ENCODE data around the gene RPP40.
"Not testable (repeated sequence)": the region's sequence is repeated elsewhere in the genome, so short reads cannot be mapped to it uniquely, and the experiment has no call there.

The RPP40 gene

DNA sequence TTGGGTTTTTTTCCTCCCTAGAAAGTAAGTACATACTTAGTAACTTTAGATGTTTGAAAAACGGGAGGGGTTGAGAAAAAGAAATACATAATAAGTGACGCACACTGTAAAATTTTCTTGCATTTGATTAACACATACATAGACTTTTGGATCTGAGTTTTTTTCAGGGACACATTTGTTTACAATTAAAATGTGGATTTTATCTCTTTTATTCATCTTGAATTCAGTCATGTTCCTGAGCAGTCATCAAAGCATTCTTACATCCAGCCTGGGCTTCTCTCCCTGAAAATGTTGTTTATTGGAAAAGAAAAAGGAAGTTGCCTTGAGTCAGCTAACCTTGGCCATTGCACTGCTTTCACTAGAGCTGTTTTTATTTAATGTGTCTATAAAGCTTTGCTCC lies 8.7 kb upstream of the RPP40 start:
- DNase-seq, result no peak

DNA sequence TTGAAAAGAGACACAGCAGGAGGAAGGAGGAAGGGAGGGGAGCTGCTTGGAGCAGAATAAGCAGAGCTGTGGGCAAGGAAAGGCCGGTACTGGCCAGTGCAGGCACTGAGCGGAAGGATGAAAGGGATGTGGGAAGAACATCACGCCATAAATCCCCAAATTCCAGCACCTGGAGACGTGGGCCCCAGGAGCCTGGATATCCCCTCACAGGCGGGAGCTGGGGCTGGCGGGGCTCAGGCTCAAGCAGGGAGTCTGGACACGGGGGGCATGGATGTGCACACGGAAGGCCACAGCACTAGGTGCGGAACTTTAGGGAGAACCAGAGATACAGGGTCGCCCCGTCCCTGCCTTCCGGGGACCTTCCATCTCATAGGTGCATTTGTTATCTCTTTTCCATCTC lies 7.5 kb upstream of the RPP40 start:
- DNase-seq, result no peak

DNA sequence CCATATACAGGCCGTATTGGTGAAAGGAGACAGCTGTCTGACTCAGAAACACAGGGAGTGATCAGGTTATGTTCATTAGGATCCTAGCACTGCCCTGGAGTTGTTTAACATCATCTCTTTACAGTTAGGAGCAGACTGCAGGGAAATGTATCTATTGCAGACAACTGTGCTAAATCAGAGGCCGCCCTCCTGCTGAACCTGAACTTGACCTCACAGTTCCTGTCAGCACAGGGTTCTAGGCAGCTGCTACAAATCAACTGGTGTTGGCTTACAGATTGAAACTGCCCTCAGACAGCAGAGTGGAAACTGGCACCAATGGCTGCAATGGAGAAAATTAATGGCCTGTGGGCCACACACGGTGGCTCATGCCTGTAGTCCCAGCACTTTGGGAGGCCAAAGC lies 3.7 kb upstream of the RPP40 start:
- no peak for DNase-seq

DNA sequence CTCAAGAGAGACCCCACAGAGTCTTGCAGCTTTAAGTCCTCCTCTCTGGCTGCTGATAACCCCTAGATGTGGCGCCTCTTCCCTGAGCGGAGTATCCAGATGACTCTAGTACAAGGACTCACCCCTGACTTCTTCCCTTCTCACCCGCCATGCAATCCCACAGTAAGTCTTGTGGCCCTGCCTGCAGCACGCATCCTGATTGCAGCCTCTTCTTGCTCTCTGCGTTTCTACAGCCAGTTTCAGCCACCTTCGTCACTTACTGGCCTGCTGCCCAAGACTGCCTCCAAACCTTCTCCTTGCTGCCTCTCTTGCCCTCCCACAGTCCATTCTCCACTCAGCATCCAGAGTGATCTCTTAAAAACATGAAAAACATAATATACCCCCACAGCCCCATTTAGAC lies 2.4 kb upstream of the RPP40 start:
- no peak for DNase-seq

DNA sequence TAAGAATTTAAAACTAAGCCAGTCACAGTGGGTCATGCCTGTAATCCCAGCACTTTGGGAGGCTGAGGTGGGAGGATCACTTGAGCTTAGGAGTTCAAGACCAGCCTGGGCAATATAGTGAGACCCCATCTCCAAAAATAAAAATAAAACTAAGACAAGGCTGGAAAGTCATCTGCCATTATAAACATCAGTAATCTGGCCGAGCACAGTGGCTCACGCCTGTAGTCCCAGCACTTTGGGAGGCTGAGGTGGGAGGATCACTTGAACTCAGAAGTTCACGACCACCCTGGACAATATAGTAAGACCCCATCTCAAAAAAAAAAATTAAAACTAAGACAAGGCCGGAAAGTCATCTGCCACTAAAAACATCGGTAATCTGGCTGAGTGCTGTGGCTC lies 1.2 kb upstream of the RPP40 start:
- not testable (repeated sequence) for DNase-seq

DNA sequence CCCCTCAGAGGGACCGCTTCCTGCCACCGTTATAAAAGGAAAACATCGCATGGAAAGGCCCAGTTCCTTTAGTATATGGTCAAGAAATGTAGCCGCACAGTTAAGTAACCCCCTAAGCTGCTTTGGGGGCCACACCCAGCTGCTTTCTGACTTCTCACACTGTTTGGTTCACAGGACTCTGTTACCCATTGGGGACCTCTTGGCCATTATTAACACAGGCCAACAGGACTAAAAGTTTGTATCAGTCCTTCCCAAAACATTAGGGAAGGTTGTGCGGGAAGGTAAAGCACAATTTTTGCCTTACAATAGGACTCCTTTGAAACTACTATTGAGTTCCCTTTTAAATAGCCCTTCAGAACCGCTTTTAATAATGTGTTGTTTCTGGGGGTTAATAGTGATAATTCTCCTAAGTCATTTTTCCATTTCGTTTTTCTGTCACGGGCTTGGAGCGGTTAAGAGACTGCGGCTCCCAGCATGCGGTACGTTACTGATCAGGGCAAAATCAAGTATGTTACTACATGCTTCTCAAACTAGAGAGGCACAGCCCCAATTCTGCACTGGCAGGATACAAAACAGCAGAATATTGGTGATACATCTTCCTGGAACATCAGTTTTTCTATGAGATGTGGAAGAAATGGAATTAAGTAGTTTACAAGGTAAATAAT lies 668 bp upstream of the RPP40 start:
- DNase-seq, result no peak

DNA sequence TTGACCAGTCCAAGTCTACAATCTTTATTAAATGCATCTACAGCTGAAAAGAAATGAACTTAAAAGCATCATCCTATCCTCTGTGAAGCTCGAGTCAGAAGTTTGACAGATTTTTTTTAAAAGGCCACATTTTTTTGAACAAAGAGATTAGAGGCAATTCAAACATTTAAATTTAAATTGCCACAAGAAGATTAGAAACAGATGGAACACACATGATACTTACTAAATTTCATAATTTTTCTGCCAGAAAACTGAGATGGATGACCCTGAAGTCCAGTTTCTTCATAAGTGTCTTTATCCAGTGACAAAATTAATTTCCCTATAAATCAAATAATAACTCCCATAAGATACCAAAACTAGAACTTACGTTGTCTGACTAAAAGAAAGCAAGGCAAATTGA lies 4.3 kb downstream of the RPP40 start:
- no peak for DNase-seq

DNA sequence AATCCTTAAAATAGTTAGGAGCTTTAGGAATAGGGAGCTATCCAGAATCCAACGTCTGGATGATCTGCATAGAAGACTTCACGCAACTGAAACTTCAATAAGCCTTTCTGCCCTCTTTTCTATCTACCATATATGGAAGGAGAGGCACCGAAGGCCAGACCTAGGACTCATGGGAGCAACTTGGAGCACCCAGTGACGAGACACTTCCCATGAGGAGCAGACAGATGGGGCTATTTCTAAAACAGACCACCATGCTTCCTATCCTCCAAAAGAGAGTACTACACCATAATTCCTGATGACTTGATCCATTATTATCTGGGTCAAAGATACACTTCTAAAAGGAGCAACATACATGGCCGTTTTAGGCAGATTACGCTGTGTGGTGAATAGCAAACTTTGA lies 6.0 kb downstream of the RPP40 start:
- no peak for DNase-seq

DNA sequence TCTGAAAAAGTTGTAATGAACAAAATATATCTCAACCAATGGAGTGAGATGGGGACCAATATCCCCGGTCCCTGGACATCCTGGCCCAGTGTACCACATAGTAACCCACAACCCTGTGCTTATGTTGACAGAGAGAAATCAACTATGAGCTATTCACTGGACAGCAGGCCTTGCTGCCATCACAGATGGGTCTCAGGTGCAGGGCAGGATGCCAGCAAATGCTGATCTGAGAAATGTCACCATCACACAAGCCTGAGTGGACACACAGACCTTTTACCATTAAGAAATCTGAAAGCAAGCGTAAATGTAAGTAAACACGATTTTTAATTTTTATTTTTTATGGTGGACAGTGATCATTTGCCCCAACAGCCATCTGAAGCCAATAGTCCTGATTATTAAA lies 9.1 kb downstream of the RPP40 start:
- DNase-seq, result no peak

DNA sequence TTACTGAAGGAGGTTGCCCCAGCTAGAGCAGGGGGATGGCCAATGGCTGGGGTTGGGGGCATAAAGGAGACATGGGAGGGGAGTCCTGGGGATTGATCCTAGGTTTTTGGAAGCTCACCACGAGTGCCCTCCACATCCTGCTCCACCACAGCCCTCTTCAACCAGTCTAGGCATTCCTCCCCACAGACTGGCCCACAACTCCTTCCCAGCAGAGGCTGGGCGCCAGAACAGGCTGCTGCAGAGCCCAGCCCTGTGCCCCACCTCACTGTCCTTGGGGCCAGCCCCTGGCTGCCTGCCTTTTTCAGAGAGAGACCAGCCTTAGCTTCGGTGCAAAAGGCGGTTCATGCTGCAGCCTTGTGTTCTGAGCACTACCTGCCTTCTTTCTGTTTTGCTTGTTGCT lies 16.4 kb downstream of the RPP40 start:
- DNase-seq, result no peak

DNA sequence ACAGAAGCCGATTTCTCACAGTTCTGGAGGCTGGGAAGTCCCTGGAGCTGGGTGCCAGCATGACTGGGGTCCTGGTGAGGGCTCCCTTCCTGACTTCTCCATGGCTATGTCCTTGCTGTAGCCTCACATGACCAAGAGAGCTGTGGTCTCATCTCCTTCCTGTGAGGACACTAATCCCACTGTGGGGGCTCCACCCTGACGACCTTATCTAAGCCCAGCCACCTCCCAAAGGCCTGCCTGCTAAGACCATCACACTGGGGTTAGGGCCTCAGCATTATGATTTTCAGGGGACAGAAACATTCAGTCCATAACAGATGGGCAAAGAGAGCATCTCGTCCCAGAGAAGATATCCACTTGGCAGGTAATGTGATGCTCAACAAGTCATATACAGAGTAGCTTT lies 16.8 kb downstream of the RPP40 start:
- DNase-seq, result no peak

DNA sequence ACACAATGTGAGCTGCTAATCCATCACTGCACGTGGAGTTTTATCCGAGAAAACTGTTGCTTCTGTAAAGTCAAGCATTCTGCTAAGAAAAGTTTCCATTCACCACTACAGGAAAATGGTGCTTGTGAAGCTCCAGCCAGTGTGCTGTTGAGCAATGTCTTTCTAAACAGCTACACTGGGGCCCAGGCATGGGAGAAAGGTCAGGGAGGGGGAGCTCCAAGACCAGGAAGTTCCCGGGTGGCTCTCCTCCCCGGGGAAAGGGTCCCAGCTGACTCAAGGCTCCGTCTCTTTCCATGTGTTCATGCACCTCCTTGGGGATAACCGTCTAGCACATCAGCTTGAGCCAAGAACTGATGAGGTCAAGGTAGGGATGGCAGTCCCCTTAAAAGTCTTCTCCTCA lies 20.5 kb downstream of the RPP40 start:
- DNase-seq, result no peak

DNA sequence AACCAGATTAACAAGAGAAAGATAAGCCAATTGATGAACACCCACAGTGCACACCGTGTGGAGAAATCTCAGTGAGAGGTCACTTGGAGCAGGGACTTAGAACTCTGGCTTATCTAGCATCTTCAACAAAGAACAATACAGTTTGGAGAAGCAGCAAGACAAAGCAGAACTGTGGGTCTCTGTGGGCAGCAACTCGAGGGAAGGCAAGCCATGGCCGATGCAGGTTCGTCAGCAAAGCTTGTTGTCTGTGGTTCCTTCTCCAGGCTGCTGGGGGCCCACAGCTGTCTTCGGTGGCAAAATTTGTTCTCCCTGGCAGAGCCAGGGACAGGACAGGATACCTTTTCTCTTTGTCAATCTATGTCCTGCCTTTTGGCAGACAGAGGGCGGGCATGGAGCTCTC lies 22.1 kb downstream of the RPP40 start:
- no peak for DNase-seq

DNA sequence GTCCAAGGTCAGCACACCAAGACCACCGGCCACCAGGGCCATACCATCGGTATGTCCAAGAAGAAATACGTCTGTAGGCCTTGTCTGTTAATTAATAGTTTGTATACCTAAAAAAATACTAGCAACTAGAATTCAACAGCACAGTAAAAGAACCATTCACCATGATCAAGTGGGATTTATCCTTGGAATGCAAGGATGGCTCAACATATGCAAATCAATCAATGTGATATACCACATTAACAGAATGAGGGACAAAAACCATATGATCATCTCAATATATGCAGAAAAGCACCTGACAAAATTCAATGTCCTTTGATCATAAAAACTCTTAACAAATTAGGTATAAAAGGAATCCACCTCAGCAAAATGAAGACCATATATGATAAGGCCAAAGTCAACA lies 24.4 kb downstream of the RPP40 start:
- no peak for DNase-seq

DNA sequence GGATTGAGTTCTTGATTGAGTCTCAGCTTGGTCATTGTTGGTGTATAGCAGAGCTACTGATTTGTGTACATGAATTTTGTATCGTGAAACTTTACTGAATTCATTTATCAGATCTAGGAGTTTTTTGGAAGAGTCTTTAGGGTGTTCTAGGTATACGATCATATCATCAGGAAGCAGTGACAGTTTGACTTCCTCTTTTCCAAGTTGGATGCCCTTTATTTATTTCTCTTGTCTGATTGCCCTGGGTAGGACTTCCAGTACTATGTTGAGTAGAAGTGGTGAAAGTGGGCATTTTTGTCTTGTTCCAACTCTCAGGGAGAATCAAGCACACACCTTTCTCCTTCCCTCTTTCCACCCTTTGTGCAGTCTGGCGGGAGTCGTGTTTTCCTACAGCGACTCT lies 26.4 kb downstream of the RPP40 start:
- no peak for DNase-seq

DNA sequence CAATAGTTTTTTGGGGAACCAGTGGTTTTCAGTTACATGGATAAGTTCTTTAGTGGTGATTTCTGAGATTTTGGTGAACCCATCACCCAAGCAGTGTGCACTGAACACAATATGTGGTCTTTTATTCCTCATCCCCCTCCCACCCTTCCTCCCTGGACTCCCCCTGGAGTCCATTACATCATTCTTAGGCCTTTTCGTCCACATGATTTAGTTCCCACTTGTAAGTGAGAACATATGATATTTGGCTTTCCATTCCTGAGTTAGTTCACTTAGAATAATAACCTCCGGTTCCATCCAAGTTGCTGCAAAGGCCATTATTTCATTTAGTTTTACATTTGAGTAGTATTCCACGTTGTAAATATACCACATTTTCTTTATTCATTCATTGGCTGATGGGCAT lies 28.3 kb downstream of the RPP40 start:
- DNase-seq, result no peak

DNA sequence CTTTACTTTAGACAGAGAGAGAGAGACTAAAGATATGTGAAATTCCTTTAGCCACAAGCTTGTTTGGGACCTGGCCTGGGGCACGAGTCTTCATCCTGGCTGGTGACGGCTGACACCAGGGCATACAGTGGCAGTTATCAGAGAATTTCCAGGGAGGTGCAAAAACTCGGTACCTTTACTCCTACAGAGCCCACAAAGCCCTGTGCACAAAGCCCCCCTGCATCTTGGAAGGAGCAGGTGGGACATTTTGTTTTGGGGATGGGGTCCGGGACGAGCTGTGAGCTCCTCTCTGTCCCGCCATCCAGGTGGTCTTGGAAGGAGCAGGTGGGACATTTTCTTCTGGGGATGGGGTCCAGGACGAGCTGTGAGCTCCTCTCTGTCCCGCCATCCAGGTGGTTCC lies 28.9 kb downstream of the RPP40 start:
- no peak for DNase-seq

DNA sequence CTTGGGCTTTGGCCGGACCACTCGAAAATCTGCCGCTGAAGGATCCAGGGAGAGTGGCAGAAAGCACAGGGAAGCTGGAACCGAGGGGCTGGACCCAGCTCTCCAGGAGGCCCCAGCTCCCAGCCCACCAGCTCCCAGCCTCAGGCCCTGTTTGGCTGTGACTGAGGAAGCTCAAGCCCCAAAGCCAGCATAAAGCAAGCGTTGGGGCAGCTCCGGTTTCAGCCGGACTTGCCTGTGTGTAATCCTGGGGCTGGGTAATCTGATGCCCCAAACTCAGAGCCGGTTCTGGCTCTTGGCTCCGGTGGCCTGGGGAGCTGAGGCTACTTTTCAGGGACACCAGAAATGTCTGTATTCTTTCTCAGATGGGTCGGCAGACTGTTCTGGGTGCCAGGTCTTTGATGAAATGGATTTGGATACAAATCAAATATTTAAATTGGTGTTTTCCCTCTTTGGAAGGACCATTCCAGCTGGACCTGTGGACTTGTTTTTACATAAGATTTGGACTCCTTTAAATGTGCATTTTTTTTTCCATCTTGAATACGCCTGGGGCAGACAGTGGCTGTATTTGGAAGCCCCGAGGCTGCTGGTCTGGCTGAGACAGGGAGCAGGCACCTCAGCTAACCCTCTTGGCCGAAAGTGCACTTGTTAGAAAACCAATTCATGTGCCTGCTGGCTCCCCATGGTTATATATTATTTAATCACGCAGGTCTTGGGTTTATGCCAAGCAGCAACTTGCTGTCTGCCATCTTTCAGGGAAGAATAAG lies 29.7 kb downstream of the RPP40 start:
- DNase-seq, result no peak

DNA sequence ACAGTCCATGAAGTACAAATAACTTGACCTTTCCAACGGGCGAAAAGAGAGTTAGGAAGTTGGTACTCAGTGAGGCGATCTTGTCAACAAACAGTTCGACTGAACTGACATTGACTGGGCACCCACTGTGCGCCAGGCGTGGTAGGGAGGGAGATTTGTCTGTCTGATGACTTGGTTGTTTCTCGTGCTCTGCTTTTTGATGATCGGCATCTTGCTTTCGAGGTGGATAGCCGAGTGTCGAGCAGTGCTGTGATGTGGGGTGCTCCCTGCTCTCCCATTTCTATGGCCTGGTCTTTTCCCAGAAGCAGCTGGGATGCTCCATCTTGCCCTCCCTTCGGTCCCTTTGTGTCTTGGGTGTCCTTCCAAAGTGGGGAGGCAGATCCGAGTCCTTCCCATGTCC lies 30.4 kb downstream of the RPP40 start:
- no peak for DNase-seq

DNA sequence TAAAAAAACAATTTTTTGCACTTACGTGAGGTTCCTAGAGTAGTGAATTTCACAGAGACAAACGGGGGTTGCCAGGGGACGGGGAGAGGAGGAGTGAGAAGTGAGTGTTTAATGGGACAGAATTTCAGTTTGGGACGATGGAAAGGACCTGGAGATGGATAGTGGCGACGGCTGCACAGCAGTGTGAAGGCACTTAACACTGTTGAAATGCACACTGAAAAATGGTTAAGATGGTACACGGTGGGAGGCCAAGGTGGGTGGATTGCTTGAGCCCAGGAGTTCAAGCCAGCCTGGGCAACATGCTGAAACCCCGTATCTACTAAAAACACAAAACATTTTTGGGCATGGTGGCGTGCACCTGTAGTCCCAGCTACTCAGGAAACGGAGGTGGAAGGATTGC lies 31.4 kb downstream of the RPP40 start:
- no peak for DNase-seq

DNA sequence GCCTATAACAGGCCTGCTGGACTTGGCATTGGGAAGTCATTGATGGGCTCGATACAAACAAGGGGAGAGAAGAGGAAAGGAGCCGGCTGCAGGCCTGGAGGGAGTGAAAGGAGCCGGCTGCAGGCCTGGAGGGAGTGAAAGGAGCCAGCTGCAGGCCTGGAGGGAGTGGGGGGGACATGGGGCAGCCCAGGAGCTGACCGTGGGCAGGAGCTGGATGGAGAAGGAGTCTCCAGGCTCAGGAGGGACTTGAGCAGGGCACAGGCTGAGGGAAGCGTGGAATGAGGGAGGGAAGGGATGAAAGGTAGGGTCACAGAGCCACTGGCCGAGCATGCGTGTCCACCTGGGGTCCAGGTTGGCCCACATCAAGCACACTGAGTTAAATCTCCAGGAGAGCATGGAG lies 32.0 kb downstream of the RPP40 start:
- no peak for DNase-seq

DNA sequence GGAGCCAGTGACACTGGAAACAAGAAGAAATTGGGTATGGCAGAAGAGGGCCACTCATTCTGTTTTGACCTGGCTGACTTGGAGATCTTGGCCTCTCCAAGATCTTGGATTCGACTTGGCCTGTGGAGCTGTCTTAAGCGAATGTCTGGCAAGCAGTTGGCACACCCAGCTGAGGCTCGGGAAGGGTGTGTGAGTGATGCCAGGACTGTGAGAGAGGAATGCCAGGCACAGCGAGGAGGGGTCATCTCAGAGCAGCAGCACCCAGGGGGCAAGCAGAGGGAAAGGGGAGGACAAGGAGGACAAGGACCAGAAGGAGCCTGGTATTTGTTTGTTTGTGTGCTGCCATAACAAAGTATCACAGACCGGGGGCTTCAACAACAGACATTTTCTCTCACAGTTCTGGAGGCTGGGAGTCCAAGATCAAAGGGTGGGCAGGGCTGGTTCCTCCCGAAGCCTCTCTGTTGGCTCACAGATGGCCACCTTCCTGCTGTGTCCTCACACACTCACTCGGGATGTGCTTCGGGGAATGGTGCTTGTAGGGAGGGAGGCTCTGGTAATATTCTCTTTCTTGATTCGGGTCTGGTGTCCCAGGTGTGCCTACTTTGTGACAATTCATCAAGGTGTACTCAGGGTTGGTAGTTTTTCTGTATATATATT lies 33.0 kb downstream of the RPP40 start:
- no peak for DNase-seq

DNA sequence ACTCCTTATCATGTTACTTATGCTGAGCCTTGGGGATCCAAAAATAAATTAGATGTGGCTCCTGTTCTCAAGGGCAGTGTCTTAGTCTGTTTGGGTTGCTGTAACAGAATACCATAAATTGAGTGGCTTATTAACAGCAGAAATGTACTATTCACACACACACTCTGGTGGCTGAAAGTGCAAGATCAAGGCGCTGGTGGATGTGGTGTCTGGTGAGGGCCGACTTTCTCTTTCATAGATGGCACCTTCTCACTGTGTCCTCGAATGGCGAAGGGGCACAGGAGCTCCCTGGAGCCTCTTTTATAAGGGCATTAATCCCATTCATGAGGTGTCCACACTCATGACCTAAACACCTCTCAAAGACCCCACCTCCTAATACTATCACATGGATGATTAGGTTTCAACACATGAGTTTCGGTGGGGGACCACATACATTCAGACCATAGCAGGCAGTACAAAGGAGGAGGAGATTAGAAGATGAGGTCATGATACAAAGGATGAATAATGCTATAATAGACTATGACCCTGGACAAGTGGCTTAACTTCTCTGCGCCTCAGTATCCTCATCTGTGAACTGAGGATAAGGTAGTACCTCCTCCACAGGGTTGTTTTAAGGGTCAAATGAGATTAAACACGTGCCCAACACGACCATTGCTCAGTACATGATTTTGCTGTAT lies 34.1 kb downstream of the RPP40 start:
- no peak for DNase-seq
